Measurements from ENCODE around the gene WLS. TPM values are rescaled to one million over a fixed set of nuclear protein-coding genes. Genes with fewer than 3 reads are reported as not detected.

The WLS gene
- total and polyA plus RNA-seq, 12 donors, result 31.7 to 123 (median 101) TPM

DNA sequence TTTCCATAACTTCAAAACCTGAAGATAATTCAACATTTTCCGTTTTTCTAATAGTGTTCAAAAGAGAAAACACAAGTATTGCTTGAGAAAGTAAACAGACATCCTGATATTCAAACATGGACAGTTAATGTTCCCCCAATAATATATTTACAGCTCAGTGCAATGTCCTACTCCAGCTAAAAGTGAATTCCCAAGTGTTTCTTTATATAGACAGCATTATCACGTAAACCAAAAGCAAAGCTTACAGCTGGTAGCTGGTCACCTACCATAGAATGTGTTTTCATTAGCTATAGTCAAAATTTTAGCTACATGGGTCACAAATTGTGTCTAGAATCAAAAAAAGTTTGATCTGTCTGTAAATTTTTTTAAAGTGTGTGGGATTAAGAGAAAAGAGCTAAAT lies 34.9 kb downstream of the WLS start:
- TF ChIP-seq, protein P1, sequence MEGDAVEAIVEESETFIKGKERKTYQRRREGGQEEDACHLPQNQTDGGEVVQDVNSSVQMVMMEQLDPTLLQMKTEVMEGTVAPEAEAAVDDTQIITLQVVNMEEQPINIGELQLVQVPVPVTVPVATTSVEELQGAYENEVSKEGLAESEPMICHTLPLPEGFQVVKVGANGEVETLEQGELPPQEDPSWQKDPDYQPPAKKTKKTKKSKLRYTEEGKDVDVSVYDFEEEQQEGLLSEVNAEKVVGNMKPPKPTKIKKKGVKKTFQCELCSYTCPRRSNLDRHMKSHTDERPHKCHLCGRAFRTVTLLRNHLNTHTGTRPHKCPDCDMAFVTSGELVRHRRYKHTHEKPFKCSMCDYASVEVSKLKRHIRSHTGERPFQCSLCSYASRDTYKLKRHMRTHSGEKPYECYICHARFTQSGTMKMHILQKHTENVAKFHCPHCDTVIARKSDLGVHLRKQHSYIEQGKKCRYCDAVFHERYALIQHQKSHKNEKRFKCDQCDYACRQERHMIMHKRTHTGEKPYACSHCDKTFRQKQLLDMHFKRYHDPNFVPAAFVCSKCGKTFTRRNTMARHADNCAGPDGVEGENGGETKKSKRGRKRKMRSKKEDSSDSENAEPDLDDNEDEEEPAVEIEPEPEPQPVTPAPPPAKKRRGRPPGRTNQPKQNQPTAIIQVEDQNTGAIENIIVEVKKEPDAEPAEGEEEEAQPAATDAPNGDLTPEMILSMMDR (IDR thresholded peaks at IDR 0.05), result no peak
- no peak for DNase-seq
- intact Hi-C loops (cut with DNase I), result no loop called here
- Histone ChIP-seq H3K27ac (peak overlapping the region in 6 of 10 donors; percentile 2 to 64 (median 52)), H3K27me3 (no peaks in the 10 kb centered on the region), H3K9me3 (no peaks in the 10 kb centered on the region), H3K4me3 (no peak overlapping the region), H3K36me3 (peaks cover 0 to 11% (median under 1%) of the 10 kb centered on the region in 9 donors), H3K4me1 (peaks cover 3 to 59% (median 38%) of the 10 kb centered on the region in 9 donors)
- 41 to 65% methylated on average over 2 of the region's 2 CpGs for WGBS, 2 donors
- ATAC-seq, result peak in 7 of 8 donors; percentile 37 to 72 (median 60)

- H3K27me3 ChIP-seq, result no peaks in the 10 kb centered on the region
- peaks cover 3 to 51% (median 30%) of the 10 kb centered on the region in 9 donors for H3K4me1 ChIP-seq
- H3K36me3 ChIP-seq, result peaks cover 0 to 19% (median 5%) of the 10 kb centered on the region in 9 donors
- DNase-seq (no peak), ATAC-seq (no peak)
- intact Hi-C loops (cut with DNase I), result no loop called here
- no peaks in the 10 kb centered on the region for H3K9me3 ChIP-seq
- peak overlapping the region in 6 of 10 donors; percentile 2 to 64 (median 52) for H3K27ac ChIP-seq
- H3K4me3 ChIP-seq, result no peak overlapping the region
- TF ChIP-seq, protein P1 (IDR thresholded peaks at IDR 0.05), result no peak
- 50 to 58% methylated on average over 3 of the region's 3 CpGs for WGBS, 2 donors
These were observed 35.6 kb downstream of the WLS start for GRCh38 chr1:68196676-68197075.

GRCh38 chr1:68191717-68192116 lies 40.6 kb downstream of the WLS start:
- 96 to 99% methylated on average over 2 of the region's 2 CpGs for WGBS, 2 donors
- H3K36me3 ChIP-seq, result peaks cover 0 to 52% (median 13%) of the 10 kb centered on the region in 9 donors
- H3K9me3 ChIP-seq, result no peaks in the 10 kb centered on the region
- intact Hi-C loops (cut with DNase I), result loop anchor here in 1 of 10 donors (5.0 kb wide), 1 partner anchor 41 kb away; the partner anchor contains the start of gene WLS
- H3K27me3 ChIP-seq, result no peaks in the 10 kb centered on the region
- H3K4me3 ChIP-seq, result no peak overlapping the region
- TF ChIP-seq, protein P1 (IDR thresholded peaks at IDR 0.05), result no peak
- H3K4me1 ChIP-seq, result peaks cover 0 to 9% (median 3%) of the 10 kb centered on the region in 9 donors
- no peak overlapping the region for H3K27ac ChIP-seq
- no peak for ATAC-seq
- DNase-seq, result no peak

GRCh38 chr1:68188644-68189340 lies 43.5 kb downstream of the WLS start:
- H3K4me1 ChIP-seq, result peaks cover 0 to 5% (median 0%) of the 10 kb centered on the region in 9 donors
- no peaks in the 10 kb centered on the region for H3K9me3 ChIP-seq
- peaks cover 0 to 62% (median 13%) of the 10 kb centered on the region in 9 donors for H3K36me3 ChIP-seq
- no peak overlapping the region for H3K27ac ChIP-seq
- WGBS, 2 donors, result 57 to 70% methylated on average over 4 of the region's 4 CpGs
- no peaks in the 10 kb centered on the region for H3K27me3 ChIP-seq
- intact Hi-C loops (cut with DNase I), result no loop called here
- DNase-seq (no peak), ATAC-seq (no peak)
- H3K4me3 ChIP-seq, result no peak overlapping the region
- TF ChIP-seq, protein P1 (IDR thresholded peaks at IDR 0.05), result no peak
